MCF 10A (cell line): ENCODE results near the gene RUSC2. TPM values are rescaled to one million over a fixed set of nuclear protein-coding genes. Genes with fewer than 3 reads are reported as not detected.

ENCODE experiments used
- BruUV-seq: library from RNA; stranded (reverse); fragments of 400-500 nt; replicated peaks from 2 replicates; lab custom pipeline; 2021; lab: Mats Ljungman, UMichigan
- CTCF ChIA-PET: fragments of 300-600 bp; sonication (Branson Sonifier 250); formaldehyde crosslinking; extraction: SDS; loops from one replicate; lab custom pipeline; 2021; ENCODE audit warnings: antibody characterized with exemption, inconsistent platforms; lab: Yijun Ruan, JAX
- POLR2A ChIA-PET: fragments of 300-600, 350-650 bp; sonication (Branson Sonifier 250); formaldehyde crosslinking; extraction: SDS; loops from one replicate; lab custom pipeline; 2020; ENCODE audit warnings: antibody characterized with exemption, inconsistent platforms; lab: Yijun Ruan, JAX
- DNase-seq: peaks from one replicate; pipeline ENCODE4 v3.0.0-alpha.2; 2018; ENCODE audit not compliant: unreplicated experiment
- H3K27ac Mint-ChIP-seq: one replicate; pipeline ENCODE4 v1.8.0; 2022; ENCODE audit warnings: mild to moderate bottlenecking, low read depth, mixed read lengths; ENCODE audit not compliant: unreplicated experiment
- H3K27me3 Mint-ChIP-seq: one replicate; pipeline ENCODE4 v1.8.0; 2022; ENCODE audit warnings: mixed read lengths; ENCODE audit not compliant: insufficient read depth, unreplicated experiment
- H3K36me3 Mint-ChIP-seq: one replicate; pipeline ENCODE4 v1.8.0; 2022; ENCODE audit warnings: mild to moderate bottlenecking, moderate library complexity, mixed read lengths; ENCODE audit not compliant: insufficient read depth, unreplicated experiment
- H3K4me1 Mint-ChIP-seq: one replicate; pipeline ENCODE4 v1.8.0; 2022; ENCODE audit warnings: mixed read lengths; ENCODE audit not compliant: insufficient read depth, unreplicated experiment
- H3K4me3 Mint-ChIP-seq: one replicate; pipeline ENCODE4 v1.8.0; 2022; ENCODE audit warnings: mild to moderate bottlenecking, moderate library complexity, mixed read lengths; ENCODE audit not compliant: unreplicated experiment
- H3K9me3 Mint-ChIP-seq: one replicate; pipeline ENCODE4 v1.8.0; 2022; ENCODE audit warnings: mixed read lengths; ENCODE audit not compliant: unreplicated experiment
- CTCF ChIP-seq: fragments of 200-600 bp; IDR thresholded peaks from one replicate; pipeline ENCODE4 v1.8.0; 2022; ENCODE audit warnings: antibody characterized with exemption, mild to moderate bottlenecking; ENCODE audit not compliant: unreplicated experiment
- intact Hi-C: fragments of 100-400 bp; cut with micrococcal nuclease; formaldehyde crosslinking; loops from 2 replicates; pipeline ENCODE4 v1.14.1; 2022
- total RNA-seq: library from RNA; stranded (reverse); gene quantifications from 2 replicates; pipeline ENCODE4 v1.2.3, GENCODE V29; 2022

Gene RUSC2
- total RNA-seq, 1 experiment from 2014 or later: 30.5 TPM

- Mint-ChIP-seq H3K4me1 (peaks cover 39% of the 10 kb centered on the region), H3K27me3 (no peaks in the 10 kb centered on the region), H3K36me3 (peaks cover 6% of the 10 kb centered on the region), H3K9me3 (no peaks in the 10 kb centered on the region), H3K27ac (peak overlapping the region; percentile 78), H3K4me3 (no peak overlapping the region)
- CTCF ChIA-PET: interaction anchor here (0.7 to 3.5 kb wide), 10 partner anchors 10 to 100 kb away, joined by 3 to 31 read pairs (median 4); no protein-coding TSS in a partner anchor
- DNase-seq: peak; percentile 91
- intact Hi-C loops: loop anchor here (2.0 kb wide), 2 partner anchors 20 to 44 kb away; partner anchors contain the start of gene RUSC2
- peak; percentile 16 for TF ChIP-seq CTCF
- no TSS peak for BruUV-seq
- POLR2A ChIA-PET: interaction anchor here (0.7 to 1.7 kb wide), 13 partner anchors 8 to 71 kb away, joined by 3 to 7 read pairs (median 3); partner anchors contain the start of gene RUSC2
These were observed 21.0 kb downstream of the RUSC2 start for GRCh38 chr9:35510754-35511428.

GRCh38 chr9:35511453-35511852 is 21.5 kb downstream of the RUSC2 start:
- no peak for TF ChIP-seq CTCF
- Mint-ChIP-seq H3K27me3 (no peaks in the 10 kb centered on the region), H3K4me1 (peaks cover 44% of the 10 kb centered on the region), H3K4me3 (no peak overlapping the region), H3K36me3 (peaks cover 6% of the 10 kb centered on the region), H3K9me3 (no peaks in the 10 kb centered on the region), H3K27ac (peak overlapping the region; percentile 78)
- no TSS peak for BruUV-seq
- no peak for DNase-seq
- ChIA-PET CTCF (interaction anchor here (0.8 to 3.5 kb wide), 8 partner anchors 11 to 100 kb away, joined by 3 to 31 read pairs (median 5); no protein-coding TSS in a partner anchor), POLR2A (interaction anchor here (0.7 to 1.3 kb wide), 9 partner anchors 8 to 42 kb away, joined by 3 to 8 read pairs (median 4); partner anchors contain the start of gene RUSC2)
- intact Hi-C loops: loop anchor here (2.0 kb wide), 2 partner anchors 21 to 43 kb away; partner anchors contain the start of gene RUSC2

- TF ChIP-seq CTCF: no peak
- no TSS peak for BruUV-seq
- Mint-ChIP-seq H3K9me3 (no peaks in the 10 kb centered on the region), H3K27me3 (no peaks in the 10 kb centered on the region), H3K4me1 (peaks cover 62% of the 10 kb centered on the region), H3K4me3 (no peak overlapping the region), H3K27ac (peak overlapping the region; percentile 89), H3K36me3 (no peaks in the 10 kb centered on the region)
- intact Hi-C loops: loop anchor here (1.0 kb wide), 1 partner anchor 25 kb away; the partner anchor contains the start of gene RUSC2
- CTCF ChIA-PET: interaction anchor here (0.7 to 3.6 kb wide), 6 partner anchors 9 to 38 kb away, joined by 3 to 19 read pairs (median 4); no protein-coding TSS in a partner anchor
- POLR2A ChIA-PET: interaction anchor here (1.6 to 6.2 kb wide), 5 partner anchors 9 to 37 kb away, joined by 4 to 33 read pairs (median 18); partner anchors contain the start of gene RUSC2
- DNase-seq: peak; percentile 44
These were observed 25.9 kb downstream of the RUSC2 start for GRCh38 chr9:35515766-35516165.

- Mint-ChIP-seq H3K36me3 (no peaks in the 10 kb centered on the region), H3K4me1 (peaks cover 58% of the 10 kb centered on the region)
These were observed 26.6 kb downstream of the RUSC2 start for GRCh38 chr9:35516479-35516878.

More at GRCh38 chr9:35516479-35516878, 26.6 kb downstream of the RUSC2 start:
- intact Hi-C loops: loop anchor here (1.0 kb wide), 1 partner anchor 26 kb away; the partner anchor contains the start of gene RUSC2
- no peak overlapping the region for H3K4me3 Mint-ChIP-seq
- BruUV-seq: no TSS peak
- no peak for TF ChIP-seq CTCF
- POLR2A ChIA-PET: interaction anchor here (0.6 to 6.2 kb wide), 8 partner anchors 10 to 771 kb away, joined by 3 to 33 read pairs (median 5); partner anchors contain the start of gene RUSC2
- peak overlapping the region; percentile 89 for H3K27ac Mint-ChIP-seq
- H3K27me3 Mint-ChIP-seq: no peaks in the 10 kb centered on the region
- DNase-seq: peak; percentile 41
- H3K9me3 Mint-ChIP-seq: no peaks in the 10 kb centered on the region
- CTCF ChIA-PET: interaction anchor here (0.7 to 3.6 kb wide), 4 partner anchors 23 to 425 kb away, joined by 3 to 19 read pairs (median 3); no protein-coding TSS in a partner anchor
